K562 (cell line): Measurements from ENCODE around the gene ESPL1. TPM values are rescaled to one million over a fixed set of nuclear protein-coding genes. Genes with fewer than 3 reads are reported as not detected.

Experiments used
- ATAC-seq: fragments of 200-7000 bp; cut with Tn5 transposase; 3 replicates; pipeline ENCODE4 v1.9.1; 2020; ENCODE audit warnings: moderate library complexity
- BruUV-seq: library from RNA; stranded (reverse); fragments of 400-500 nt; replicated peaks from 2 replicates; lab custom pipeline; 2021; lab: Mats Ljungman, UMichigan
- CTCF ChIA-PET: fragments of 300-600 bp; formaldehyde crosslinking; extraction: SDS; loops from one replicate; lab custom pipeline; 2021; ENCODE audit warnings: low intra/inter-chr PET ratio; lab: Yijun Ruan, JAX
- POLR2A ChIA-PET: fragments of 300-600, 350-650 bp; sonication (Branson Sonifier 250); formaldehyde crosslinking; extraction: SDS; loops from one replicate; lab custom pipeline; 2021; ENCODE audit warnings: antibody characterized with exemption, inconsistent platforms; lab: Yijun Ruan, JAX
- DNase-seq, 4 experiments: peaks; one replicate each; pipeline versions ENCODE4 v3.0.0 to v3.0.0-alpha.2; 2011 to 2018; ENCODE audit warnings: low spot score in 3 of 4, mixed read lengths in 3 of 4; ENCODE audit errors: extremely low read depth in 1 of 4
- FAIRE-seq: peaks from 2 replicates; lab custom pipeline; 2011; peaks lifted over from hg19 to GRCh38; lab: Jason Lieb, UNC
- H2AFZ ChIP-seq: 2 replicates; pipeline ENCODE4 v1.6.0; 2011; ENCODE audit warnings: low read depth, low read length, control low read depth, inconsistent platforms
- H3K27ac ChIP-seq: fragments of 200-600 bp; 3 replicates; pipeline ENCODE4 v1.8.0; 2011; ENCODE audit warnings: low read depth, mild to moderate bottlenecking, control low read depth, inconsistent platforms, low read length, moderate library complexity, mixed read lengths; ENCODE audit errors: extremely low read depth
- H3K27me3 ChIP-seq, 2 experiments: fragments of 300-600 bp in 1 of 2; 2 replicates in 1 of 2; 3 replicates in 1 of 2; pipeline versions ENCODE4 v1.6.0 to v1.8.0; 2011; ENCODE audit warnings: inconsistent platforms in 2 of 2, low read length in 2 of 2, mild to moderate bottlenecking in 1 of 2, mixed read lengths in 1 of 2, moderate library complexity in 1 of 2; ENCODE audit not compliant: control insufficient read depth in 2 of 2, insufficient read depth in 2 of 2
- H3K36me3 ChIP-seq: fragments of 300-600 bp; 3 replicates; pipeline ENCODE4 v1.8.0; 2011; ENCODE audit warnings: mild to moderate bottlenecking, low read length, inconsistent platforms; ENCODE audit not compliant: control insufficient read depth, insufficient read depth
- H3K4me1 ChIP-seq, 2 experiments: fragments of 200-600 bp in 1 of 2; replicated peaks in 1 of 2; 2 replicates in 1 of 2; 3 replicates in 1 of 2; pipeline versions ENCODE4 v1.5.1 to v1.8.0; 2011; ENCODE audit warnings: inconsistent platforms in 2 of 2, low read length in 2 of 2, mild to moderate bottlenecking in 1 of 2, mixed read lengths in 1 of 2, moderate library complexity in 1 of 2; ENCODE audit not compliant: control insufficient read depth in 2 of 2, insufficient read depth in 2 of 2
- H3K4me2 ChIP-seq: 2 replicates; pipeline ENCODE4 v1.6.1; 2011; ENCODE audit warnings: low read length, control low read depth, inconsistent platforms, mixed read lengths; ENCODE audit not compliant: insufficient read depth
- H3K4me3 ChIP-seq: fragments of 200-600 bp; sonication (generic), shearing (Covaris generic); 2 replicates; pipeline ENCODE4 v1.5.1; 2016; ENCODE audit warnings: control low read depth, inconsistent platforms
- H3K79me2 ChIP-seq: fragments of 200-600 bp; 3 replicates; pipeline ENCODE4 v1.8.0; 2011; ENCODE audit warnings: low read length, inconsistent platforms; ENCODE audit not compliant: control insufficient read depth, insufficient read depth
- H3K9ac ChIP-seq, 2 experiments: 2 replicates each; pipeline versions ENCODE4 v1.6.0 to v1.6.1; 2011; ENCODE audit warnings: low read depth in 2 of 2, low read length in 2 of 2, control low read depth in 1 of 2, inconsistent platforms in 1 of 2, mild to moderate bottlenecking in 1 of 2, mixed read lengths in 1 of 2; ENCODE audit not compliant: insufficient read depth in 1 of 2
- H3K9me1 ChIP-seq: one replicate; pipeline ENCODE4 v1.6.0; 2011; ENCODE audit warnings: inconsistent platforms, mild to moderate bottlenecking, low read length, moderate library complexity; ENCODE audit not compliant: control insufficient read depth, insufficient read depth
- H3K9me3 ChIP-seq: replicated peaks from 2 replicates; pipeline ENCODE4 v1.5.1; 2011; ENCODE audit warnings: low read depth, low read length, inconsistent platforms; ENCODE audit not compliant: control insufficient read depth, insufficient read depth
- H4K20me1 ChIP-seq: replicated peaks from 2 replicates; pipeline ENCODE4 v1.6.1; 2011; ENCODE audit warnings: low read length, inconsistent platforms, mixed read lengths; ENCODE audit not compliant: control insufficient read depth, insufficient read depth
- ATF2 ChIP-seq: sonication (generic); formaldehyde crosslinking; IDR thresholded peaks from 2 replicates; pipeline ENCODE4 v1.8.1; 2022; ENCODE audit warnings: missing genetic modification reagents
- CHD1 ChIP-seq: fragments of 200-600 bp; sonication (generic); IDR thresholded peaks from one replicate; pipeline ENCODE4 v1.6.1; 2012; ENCODE audit warnings: mild to moderate bottlenecking, moderate library complexity, low read length, inconsistent platforms
- MXD1 ChIP-seq: fragments of 250-450 bp; sonication (Bioruptor Pico); IDR thresholded peaks from 2 replicates; pipeline ENCODE4 v1.8.0; 2021; ENCODE audit warnings: borderline replicate concordance, mild to moderate bottlenecking, moderate library complexity; ENCODE audit not compliant: poor library complexity, severe bottlenecking
- RAD21 ChIP-seq, 2 experiments: fragments of 250-450 bp in 1 of 2; fragments of 450-650 bp in 1 of 2; sonication (Bioruptor Pico) in 1 of 2; formaldehyde crosslinking in 1 of 2; IDR thresholded peaks in 1 of 2; conservative IDR thresholded peaks in 1 of 2; 2 replicates each; pipeline versions ENCODE4 v1.4.0 to v1.8.0; 2020 to 2022; ENCODE audit warnings: mild to moderate bottlenecking in 2 of 2, moderate library complexity in 1 of 2
- SAP30 ChIP-seq: fragments of 200-600 bp; sonication (generic); IDR thresholded peaks from 2 replicates; pipeline ENCODE4 v1.6.1; 2012; ENCODE audit warnings: borderline replicate concordance, low read depth, mild to moderate bottlenecking, moderate library complexity, low read length, control low read depth, inconsistent platforms; ENCODE audit not compliant: insufficient read depth, poor library complexity, severe bottlenecking
- SNIP1 ChIP-seq: fragments of 450-650 bp; IDR thresholded peaks from 2 replicates; pipeline ENCODE4 v1.7.1; 2017; ENCODE audit warnings: low read depth, mild to moderate bottlenecking
- STAG1 ChIP-seq: sonication (generic); formaldehyde crosslinking; IDR thresholded peaks from 2 replicates; pipeline ENCODE4 v1.5.0; 2020; ENCODE audit warnings: missing genetic modification reagents, borderline replicate concordance
- THRA ChIP-seq: fragments of 450-650 bp; IDR thresholded peaks from 2 replicates; pipeline ENCODE4 v1.6.1; 2017; ENCODE audit warnings: mild to moderate bottlenecking, moderate library complexity
- TRIM28 ChIP-seq: fragments of 450-650 bp; IDR thresholded peaks from 2 replicates; pipeline ENCODE4 v1.6.1; 2017
- ZC3H4 ChIP-seq: sonication (generic); formaldehyde crosslinking; IDR thresholded peaks from 2 replicates; pipeline ENCODE4 v1.9.0; 2021; ENCODE audit warnings: missing genetic modification reagents, borderline replicate concordance
- ZKSCAN8 ChIP-seq: fragments of 200-800 bp; sonication (Bioruptor generic); IDR thresholded peaks from 2 replicates; pipeline ENCODE4 v1.6.1; 2016; ENCODE audit warnings: missing genetic modification characterization, missing compliant biosample characterization
- WGBS: fragments of 100-300 bp; shearing (Covaris generic); methylation state at CpG from one replicate; pipeline ENCODE4 v1.1.6; 2016; ENCODE audit warnings: low coverage, mixed read lengths; ENCODE audit not compliant: insufficient coverage; ENCODE audit errors: missing lambda C conversion rate; 5-methylcytosine and 5-hydroxymethylcytosine counted together
- in situ Hi-C: fragments of 300-500 bp; cut with MboI; formaldehyde crosslinking; loops from 4 replicates; pipeline ENCODE4 v1.15.0; 2018; ENCODE audit warnings: inconsistent platforms, mixed read lengths
- intact Hi-C: fragments of 100-400 bp; cut with micrococcal nuclease; formaldehyde crosslinking; loops from 2 replicates; pipeline ENCODE4 v1.14.2; 2022
- polyA plus RNA-seq, 8 experiments: library from polyadenylated mRNA; depleted of rRNA in 4 of 8; stranded (reverse) in 5 of 8; unstranded in 3 of 8; fragments of >200 nt; fragmentation: Nextera tagmentation in 2 of 8; fragmentation: Illumina TruSeq in 1 of 8; extraction: Ambion mirVana in 2 of 8; extraction: Trizol in 1 of 8; gene quantifications; 2 replicates each; pipeline versions ENCODE4 v1.2.1 to v1.2.3, GENCODE V29; 2011 to 2014; ENCODE audit warnings: inconsistent platforms in 1 of 8, missing spikeins in 1 of 8
- total RNA-seq, 7 experiments: library from RNA; depleted of rRNA in 6 of 7; stranded (reverse); fragments of >200 nt in 6 of 7; fragmentation: Illumina TruSeq in 2 of 7; extraction: Trizol in 2 of 7; gene quantifications; 2 replicates each; pipeline versions ENCODE4 v1.2.1 to v1.2.3, GENCODE V29; 2011 to 2021; ENCODE audit warnings: low replicate concordance in 1 of 7

The ESPL1 gene
- total and polyA plus RNA-seq, 9 of the 15 experiments (the other 6 are each of a cell fraction or from before 2014, with no cell fraction given) = 1.2 to 55.0 (median 18.7) TPM

GRCh38 chr12:53295070-53295890 lies 27.2 kb downstream of the ESPL1 start, which contains the start of gene PFDN5 (continued):
- TF ChIP-seq ATF2 (CRISPR knock-in tag) (no peak), ZKSCAN8 (CRISPR knock-in tag) (no peak), MXD1 (peak; percentile 76)

GRCh38 chr12:53295891-53296219 lies 27.8 kb downstream of the ESPL1 start:
- FAIRE-seq (no peak), DNase-seq (peak in 1 of 4 experiments; percentile 23), ATAC-seq (peak; percentile 33)
- Histone ChIP-seq H3K4me3 (peak overlapping the region; percentile 70), H3K27ac (peak overlapping the region; percentile 88), H3K9me3 (no peaks in the 10 kb centered on the region), H4K20me1 (no peaks in the 10 kb centered on the region), H3K27me3 (no peaks in the 10 kb centered on the region), H3K36me3 (peaks cover 76% of the 10 kb centered on the region), H2AFZ (peak overlapping the region; percentile 99), H3K9me1 (no peaks in the 10 kb centered on the region), H3K4me2 (peak overlapping the region; percentile 100), H3K4me1 (peaks cover 23 to 28% of the 10 kb centered on the region in 2 experiments; a peak in 4 of 5 replicates), H3K79me2 (peaks cover 28% of the 10 kb centered on the region), H3K9ac (peak overlapping the region; percentile 94 to 95)
- intact Hi-C loops (loop anchor here (1.0 kb wide), 1 partner anchor 25 kb away; the partner anchor contains the start of gene AAAS), in situ Hi-C loops (no loop called here)
- CTCF ChIA-PET = no interaction called here
- POLR2A ChIA-PET = interaction anchor here (0.5 to 1.7 kb wide), 21 partner anchors 8 to 205 kb away, joined by 3 to 16 read pairs (median 4); partner anchors contain the start of genes AAAS and TARBP2
- BruUV-seq = TSS peak; percentile 65
- 0% methylated on average over 12 of the region's 12 CpGs for WGBS
- peak; percentile 47; the same call in 1 of the 2 replicates for TF ChIP-seq STAG1 (CRISPR knock-in tag)
- TF ChIP-seq SAP30 = peak; percentile 2
- no peak for TF ChIP-seq RAD21 (CRISPR knock-in tag; conservative IDR thresholded peaks at IDR 0.05 in 1 of 2, IDR thresholded peaks at IDR 0.05 in 1 of 2)
- peak; percentile 68 for TF ChIP-seq CHD1
- no peak for TF ChIP-seq THRA
- TF ChIP-seq SNIP1 = no peak
- TF ChIP-seq ZC3H4 = peak; percentile 93; the same call in 1 of the 2 replicates
- TF ChIP-seq TRIM28 = no peak
